Stomach (tissue), 4 donors: ENCODE data around the gene UBFD1.

Experiments
- POLR2AphosphoS5 ChIP-seq, 3 donors: sonication (generic); formaldehyde crosslinking; IDR thresholded peaks; one replicate each; pipeline ENCODE4 v1.6.1; 2016; ENCODE audit warnings: antibody characterized with exemption in 3 of 3
- TF ChIP-seq, protein P1 (sequence below), 7 experiments: fragments of 450-650 bp in 4 of 7; fragments of 200-600 bp in 3 of 7; sonication (generic) in 3 of 7; IDR thresholded peaks; one replicate each; pipeline ENCODE4 v1.5.1; 2016 to 2019; ENCODE audit warnings: antibody characterized with exemption in 7 of 7, control low read depth in 2 of 7, mild to moderate bottlenecking in 1 of 7

DNA sequence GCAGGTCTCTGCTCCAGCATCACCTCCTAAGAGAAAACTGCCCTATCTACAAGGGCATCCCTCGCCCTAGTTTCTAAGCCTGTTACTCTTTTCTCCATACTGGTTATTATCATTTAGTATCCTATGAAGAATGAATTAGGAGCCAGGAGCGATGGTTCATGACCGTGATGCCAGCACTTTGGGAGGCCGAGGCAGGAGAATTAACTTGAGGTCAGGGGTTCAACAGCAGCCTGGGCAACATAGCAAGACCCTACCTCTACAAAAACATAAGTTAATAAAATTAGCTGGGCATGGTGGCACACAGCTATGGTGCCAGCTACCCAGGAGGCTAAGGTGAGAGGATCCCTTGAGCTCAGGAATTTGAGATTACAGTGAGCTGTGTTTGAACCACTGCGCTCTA lies 7.6 kb upstream of the UBFD1 start:
- TF ChIP-seq, protein P1, sequence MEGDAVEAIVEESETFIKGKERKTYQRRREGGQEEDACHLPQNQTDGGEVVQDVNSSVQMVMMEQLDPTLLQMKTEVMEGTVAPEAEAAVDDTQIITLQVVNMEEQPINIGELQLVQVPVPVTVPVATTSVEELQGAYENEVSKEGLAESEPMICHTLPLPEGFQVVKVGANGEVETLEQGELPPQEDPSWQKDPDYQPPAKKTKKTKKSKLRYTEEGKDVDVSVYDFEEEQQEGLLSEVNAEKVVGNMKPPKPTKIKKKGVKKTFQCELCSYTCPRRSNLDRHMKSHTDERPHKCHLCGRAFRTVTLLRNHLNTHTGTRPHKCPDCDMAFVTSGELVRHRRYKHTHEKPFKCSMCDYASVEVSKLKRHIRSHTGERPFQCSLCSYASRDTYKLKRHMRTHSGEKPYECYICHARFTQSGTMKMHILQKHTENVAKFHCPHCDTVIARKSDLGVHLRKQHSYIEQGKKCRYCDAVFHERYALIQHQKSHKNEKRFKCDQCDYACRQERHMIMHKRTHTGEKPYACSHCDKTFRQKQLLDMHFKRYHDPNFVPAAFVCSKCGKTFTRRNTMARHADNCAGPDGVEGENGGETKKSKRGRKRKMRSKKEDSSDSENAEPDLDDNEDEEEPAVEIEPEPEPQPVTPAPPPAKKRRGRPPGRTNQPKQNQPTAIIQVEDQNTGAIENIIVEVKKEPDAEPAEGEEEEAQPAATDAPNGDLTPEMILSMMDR (IDR thresholded peaks at IDR 0.05) = no peak
- TF ChIP-seq POLR2AphosphoS5 (IDR thresholded peaks at IDR 0.05) = no peak
